CMK (cell line): ENCODE results near the gene CTNNBL1.

Source experiments
- DNase-seq: peaks from one replicate; pipeline ENCODE4 v3.0.0-alpha.2; 2010; ENCODE audit warnings: low read depth

Gene CTNNBL1

GRCh38 chr20:37776049-37776448, 82.2 kb downstream of the CTNNBL1 start:
- DNase-seq: no peak

GRCh38 chr20:37776526-37776925, 82.7 kb downstream of the CTNNBL1 start:
- DNase-seq: no peak

GRCh38 chr20:37777012-37777950, 83.5 kb downstream of the CTNNBL1 start:
- no peak for DNase-seq

GRCh38 chr20:37777988-37778659, 84.3 kb downstream of the CTNNBL1 start:
- DNase-seq: no peak

- DNase-seq: no peak
Observed at GRCh38 chr20:37781626-37782025, 87.8 kb downstream of the CTNNBL1 start.

GRCh38 chr20:37786043-37786442, 92.2 kb downstream of the CTNNBL1 start:
- no peak for DNase-seq

GRCh38 chr20:37789408-37789807, 95.6 kb downstream of the CTNNBL1 start:
- DNase-seq: no peak

GRCh38 chr20:37790900-37791299, 97.1 kb downstream of the CTNNBL1 start:
- no peak for DNase-seq

GRCh38 chr20:37796121-37796520, 102.3 kb downstream of the CTNNBL1 start:
- DNase-seq: no peak

GRCh38 chr20:37796733-37797132, 102.9 kb downstream of the CTNNBL1 start:
- DNase-seq: no peak

- DNase-seq: no peak
Observed at GRCh38 chr20:37797669-37798175, 103.9 kb downstream of the CTNNBL1 start.

GRCh38 chr20:37798312-37798711, 104.5 kb downstream of the CTNNBL1 start:
- no peak for DNase-seq

GRCh38 chr20:37800618-37801017, 106.8 kb downstream of the CTNNBL1 start:
- DNase-seq: no peak

- no peak for DNase-seq
Observed at GRCh38 chr20:37801921-37802320, 108.1 kb downstream of the CTNNBL1 start.

GRCh38 chr20:37803438-37804307, 109.8 kb downstream of the CTNNBL1 start:
- DNase-seq: no peak

GRCh38 chr20:37804584-37805566, 111.0 kb downstream of the CTNNBL1 start:
- DNase-seq: no peak

GRCh38 chr20:37807471-37808232, 113.8 kb downstream of the CTNNBL1 start:
- DNase-seq: no peak

GRCh38 chr20:37808233-37809070, 114.6 kb downstream of the CTNNBL1 start:
- DNase-seq: no peak

- no peak for DNase-seq
Observed at GRCh38 chr20:37810027-37810426, 116.2 kb downstream of the CTNNBL1 start.
